ENCODE data around the gene CD38. TPM values are rescaled to one million over a fixed set of nuclear protein-coding genes. Genes with fewer than 3 reads are reported as not detected.

Gene CD38
- total RNA-seq (2016; rRNA removed; fragmentation: Illumina TruSeq; extraction: Trizol) (not detected in 2 replicates), polyA plus RNA-seq (2011; rRNA removed) (not detected in 2 replicates), polyA minus RNA-seq (2011; rRNA and poly(A)+ RNA removed; ENCODE audit: low replicate concordance) (0.07 TPM in 1 of 2 replicates, not detected in the other), Bru-seq, nascent RNA (percentile 10 among the genes with signal in this experiment), BruChase-seq, experiment 1, labeled RNA remaining after a 6-hour chase (percentile 6 among the genes with signal in this experiment), BruChase-seq, experiment 2, labeled RNA remaining after a 2-hour chase (percentile 11 among the genes with signal in this experiment)
- not detected in 2 replicates for total RNA-seq (2016; cell fraction: cytosol; rRNA removed; fragmentation: Illumina TruSeq; extraction: Trizol; ENCODE audit: low read depth)
- not detected in 2 replicates for total RNA-seq (2016; cell fraction: insoluble cytoplasmic fraction; rRNA removed; fragmentation: Illumina TruSeq; extraction: Trizol)
- not detected in 2 replicates for total RNA-seq (2016; cell fraction: membrane; rRNA removed; fragmentation: Illumina TruSeq; extraction: Trizol)
- total RNA-seq (2016; cell fraction: nucleus; rRNA removed; fragmentation: Illumina TruSeq; extraction: Trizol): not detected in 2 replicates
- not detected in 2 replicates for polyA plus RNA-seq (2011; cell fraction: cytosol; rRNA removed)
- polyA plus RNA-seq (2011; cell fraction: nucleus; rRNA removed): 0.02 TPM in 1 of 2 replicates, not detected in the other
- polyA plus RNA-seq (2012): not detected in 2 replicates
- not detected in 2 replicates for polyA plus RNA-seq (2016; cell fraction: cytosol; fragmentation: Illumina TruSeq; extraction: Trizol; ENCODE audit: low read depth)
- polyA plus RNA-seq (2016; cell fraction: insoluble cytoplasmic fraction; fragmentation: Illumina TruSeq; extraction: Trizol; ENCODE audit: low read depth): not detected in 2 replicates
- not detected in 2 replicates for polyA plus RNA-seq (2016; cell fraction: membrane; fragmentation: Illumina TruSeq; extraction: Trizol; ENCODE audit: low read depth)
- not detected in 2 replicates for polyA plus RNA-seq (2016; cell fraction: nucleus; fragmentation: Illumina TruSeq; extraction: Trizol; ENCODE audit: insufficient read depth, low read depth)
- polyA minus RNA-seq (2011; cell fraction: cytosol; rRNA and poly(A)+ RNA removed): not detected in 2 replicates
- polyA minus RNA-seq (2011; cell fraction: nucleus; rRNA and poly(A)+ RNA removed): not detected in 2 replicates
- long read RNA-seq, experiment 1: 0 reads
- long read RNA-seq, experiment 2: 0 reads

DNA sequence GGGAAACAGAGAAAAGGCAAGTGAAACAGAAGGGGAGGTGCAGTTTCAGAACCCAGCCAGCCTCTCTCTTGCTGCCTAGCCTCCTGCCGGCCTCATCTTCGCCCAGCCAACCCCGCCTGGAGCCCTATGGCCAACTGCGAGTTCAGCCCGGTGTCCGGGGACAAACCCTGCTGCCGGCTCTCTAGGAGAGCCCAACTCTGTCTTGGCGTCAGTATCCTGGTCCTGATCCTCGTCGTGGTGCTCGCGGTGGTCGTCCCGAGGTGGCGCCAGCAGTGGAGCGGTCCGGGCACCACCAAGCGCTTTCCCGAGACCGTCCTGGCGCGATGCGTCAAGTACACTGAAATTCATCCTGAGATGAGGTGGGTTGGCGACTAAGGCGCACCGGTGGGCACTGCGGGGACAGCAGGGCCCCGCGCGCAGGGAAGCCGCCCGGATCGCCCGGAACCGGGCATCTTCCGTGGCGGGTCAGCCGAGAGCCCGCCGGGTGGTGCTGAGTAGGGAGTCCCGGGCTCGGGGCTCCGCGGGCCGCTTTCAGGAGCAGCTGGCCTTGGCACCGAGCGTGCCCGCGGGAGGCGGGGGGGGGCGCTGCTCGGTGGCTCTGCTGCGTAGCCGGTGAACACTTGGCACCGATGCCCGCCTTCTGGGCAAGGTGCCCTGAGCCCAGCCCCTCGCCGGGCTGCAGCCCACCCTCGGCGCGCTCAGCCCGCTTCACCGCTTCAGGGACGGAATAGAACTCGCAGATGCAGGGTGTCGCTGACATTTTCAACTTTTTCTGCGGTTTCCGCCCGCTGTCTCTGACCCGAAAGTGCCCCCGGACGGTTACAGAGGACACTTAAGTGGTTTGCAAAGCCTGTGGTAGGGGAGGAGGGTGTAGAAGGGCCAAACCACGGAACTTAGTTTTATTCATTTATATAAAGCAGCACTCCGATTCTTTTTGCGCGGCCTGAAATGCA is at the start of gene CD38:
Gene CD38, plus strand, starts transcription at position 40 of the 953 bp plus-strand sequence. Its CDS starts 87 bp downstream, at position 127.
- no peaks in the 10 kb centered on the region for H4K20me1 ChIP-seq (ENCODE audit: insufficient read depth, low read length)
- intact Hi-C loops (cut with micrococcal nuclease; ENCODE audit: unreplicated experiment): no loop called here
- no peak within 1 kb of the TSS for H3K27ac ChIP-seq (ENCODE audit: extremely low read length, insufficient read depth, low read length)
- no peaks in the 10 kb centered on the region for H3K79me2 ChIP-seq (ENCODE audit: insufficient read depth, low read length)
- no peak within 1 kb of the TSS for H3K9ac ChIP-seq (ENCODE audit: insufficient read depth, low read depth, low read length)
- no peaks in the 10 kb centered on the region for H3K9me3 ChIP-seq (ENCODE audit: low read length)
- peak within 1 kb of the TSS; percentile 33 to 54 (median 42) for H3K4me3 ChIP-seq (replicated peaks in 1 of 3; ENCODE audit: insufficient read depth in 1 of 3, low read depth in 2 of 3, low read length in 3 of 3)
- H3K27me3 ChIP-seq (ENCODE audit: control insufficient read depth in 1 of 2, insufficient read depth in 2 of 2, low read length in 2 of 2): peaks cover 4 to 40% of the 10 kb centered on the region in 2 experiments
- WGBS (ENCODE audit: low lambda C conversion rate): 13% methylated on average over 19 of the region's 76 CpGs
- in situ Hi-C loops (cut with HindIII; ENCODE audit: extremely low pct_ligation_motif_present, low pct_unique_long_range_greater_than_20kb): no loop called here
- ChIA-PET POLR2A (no interaction called here), CTCF (ENCODE audit: low intra/inter-chr PET ratio, low total read pairs) (no interaction called here)
- peak; percentile 68 for ATAC-seq
- no peak for FAIRE-seq
- BruUV-seq (replicated peaks): no TSS peak
- H2AFZ ChIP-seq (ENCODE audit: low read length): no peak within 1 kb of the TSS
- TF ChIP-seq, protein P1, sequence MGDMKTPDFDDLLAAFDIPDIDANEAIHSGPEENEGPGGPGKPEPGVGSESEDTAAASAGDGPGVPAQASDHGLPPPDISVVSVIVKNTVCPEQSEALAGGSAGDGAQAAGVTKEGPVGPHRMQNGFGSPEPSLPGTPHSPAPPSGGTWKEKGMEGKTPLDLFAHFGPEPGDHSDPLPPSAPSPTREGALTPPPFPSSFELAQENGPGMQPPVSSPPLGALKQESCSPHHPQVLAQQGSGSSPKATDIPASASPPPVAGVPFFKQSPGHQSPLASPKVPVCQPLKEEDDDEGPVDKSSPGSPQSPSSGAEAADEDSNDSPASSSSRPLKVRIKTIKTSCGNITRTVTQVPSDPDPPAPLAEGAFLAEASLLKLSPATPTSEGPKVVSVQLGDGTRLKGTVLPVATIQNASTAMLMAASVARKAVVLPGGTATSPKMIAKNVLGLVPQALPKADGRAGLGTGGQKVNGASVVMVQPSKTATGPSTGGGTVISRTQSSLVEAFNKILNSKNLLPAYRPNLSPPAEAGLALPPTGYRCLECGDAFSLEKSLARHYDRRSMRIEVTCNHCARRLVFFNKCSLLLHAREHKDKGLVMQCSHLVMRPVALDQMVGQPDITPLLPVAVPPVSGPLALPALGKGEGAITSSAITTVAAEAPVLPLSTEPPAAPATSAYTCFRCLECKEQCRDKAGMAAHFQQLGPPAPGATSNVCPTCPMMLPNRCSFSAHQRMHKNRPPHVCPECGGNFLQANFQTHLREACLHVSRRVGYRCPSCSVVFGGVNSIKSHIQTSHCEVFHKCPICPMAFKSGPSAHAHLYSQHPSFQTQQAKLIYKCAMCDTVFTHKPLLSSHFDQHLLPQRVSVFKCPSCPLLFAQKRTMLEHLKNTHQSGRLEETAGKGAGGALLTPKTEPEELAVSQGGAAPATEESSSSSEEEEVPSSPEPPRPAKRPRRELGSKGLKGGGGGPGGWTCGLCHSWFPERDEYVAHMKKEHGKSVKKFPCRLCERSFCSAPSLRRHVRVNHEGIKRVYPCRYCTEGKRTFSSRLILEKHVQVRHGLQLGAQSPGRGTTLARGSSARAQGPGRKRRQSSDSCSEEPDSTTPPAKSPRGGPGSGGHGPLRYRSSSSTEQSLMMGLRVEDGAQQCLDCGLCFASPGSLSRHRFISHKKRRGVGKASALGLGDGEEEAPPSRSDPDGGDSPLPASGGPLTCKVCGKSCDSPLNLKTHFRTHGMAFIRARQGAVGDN (CRISPR knock-in tag; IDR thresholded peaks at IDR 0.05): peak; percentile 20; the same call in 1 of the 2 replicates
- TF ChIP-seq, protein P2, sequence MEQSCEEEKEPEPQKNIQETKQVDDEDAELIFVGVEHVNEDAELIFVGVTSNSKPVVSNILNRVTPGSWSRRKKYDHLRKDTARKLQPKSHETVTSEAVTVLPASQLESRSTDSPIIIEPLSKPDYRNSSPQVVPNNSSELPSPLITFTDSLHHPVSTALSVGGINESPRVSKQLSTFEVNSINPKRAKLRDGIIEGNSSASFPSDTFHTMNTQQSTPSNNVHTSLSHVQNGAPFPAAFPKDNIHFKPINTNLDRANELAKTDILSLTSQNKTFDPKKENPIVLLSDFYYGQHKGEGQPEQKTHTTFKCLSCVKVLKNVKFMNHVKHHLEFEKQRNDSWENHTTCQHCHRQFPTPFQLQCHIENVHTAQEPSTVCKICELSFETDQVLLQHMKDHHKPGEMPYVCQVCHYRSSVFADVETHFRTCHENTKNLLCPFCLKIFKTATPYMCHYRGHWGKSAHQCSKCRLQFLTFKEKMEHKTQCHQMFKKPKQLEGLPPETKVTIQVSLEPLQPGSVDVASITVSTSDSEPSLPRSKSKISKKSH (CRISPR knock-in tag; IDR thresholded peaks at IDR 0.05; ENCODE audit: borderline replicate concordance): peak; percentile 18; the same call in 1 of the 2 replicates
- TF ChIP-seq EZH2 (conservative IDR thresholded peaks at IDR 0.05; ENCODE audit: low read depth, low read length) (peak; percentile 92; the same call in 1 of the 2 replicates), RAD21 (CRISPR knock-in tag; IDR thresholded peaks at IDR 0.05) (no peak)
- no peaks in the 10 kb centered on the region for H3K36me3 ChIP-seq (replicated peaks in 1 of 2; ENCODE audit: control insufficient read depth in 1 of 2, insufficient read depth in 2 of 2, low read length in 2 of 2)
- DNase-seq (ENCODE audit: low spot score): no peak
- H3K4me2 ChIP-seq (ENCODE audit: low read depth, low read length): peak within 1 kb of the TSS; percentile 64
- H3K4me1 ChIP-seq (ENCODE audit: insufficient read depth, low read length): peaks cover 23% of the 10 kb centered on the region; the same call in 1 of the 2 replicates
